ENCODE results near the gene SEC22B.
"Not testable (repeated sequence)": the region's sequence is repeated elsewhere in the genome, so short reads cannot be mapped to it uniquely, and the experiment has no call there.

GRCh38 chr1:120179811-120180690, 3.7 kb upstream of the SEC22B start:
- not testable (repeated sequence) for TF ChIP-seq CTCF (IDR thresholded peaks at IDR 0.05; ENCODE audit: borderline replicate concordance, extremely low read depth, low read length, poor library complexity, severe bottlenecking); EZH2 (IDR thresholded peaks at IDR 0.05; ENCODE audit: borderline replicate concordance, low read depth, low read length, severe bottlenecking)
